ENCODE data around the gene LCMT1. TPM values are rescaled to one million over a fixed set of nuclear protein-coding genes. Genes with fewer than 3 reads are reported as not detected.

The LCMT1 gene
- 35.9 to 40.1 TPM (median 38.4 TPM) in 5 replicates for total RNA-seq (2022; extraction: Qiagen RNA extraction)

DNA sequence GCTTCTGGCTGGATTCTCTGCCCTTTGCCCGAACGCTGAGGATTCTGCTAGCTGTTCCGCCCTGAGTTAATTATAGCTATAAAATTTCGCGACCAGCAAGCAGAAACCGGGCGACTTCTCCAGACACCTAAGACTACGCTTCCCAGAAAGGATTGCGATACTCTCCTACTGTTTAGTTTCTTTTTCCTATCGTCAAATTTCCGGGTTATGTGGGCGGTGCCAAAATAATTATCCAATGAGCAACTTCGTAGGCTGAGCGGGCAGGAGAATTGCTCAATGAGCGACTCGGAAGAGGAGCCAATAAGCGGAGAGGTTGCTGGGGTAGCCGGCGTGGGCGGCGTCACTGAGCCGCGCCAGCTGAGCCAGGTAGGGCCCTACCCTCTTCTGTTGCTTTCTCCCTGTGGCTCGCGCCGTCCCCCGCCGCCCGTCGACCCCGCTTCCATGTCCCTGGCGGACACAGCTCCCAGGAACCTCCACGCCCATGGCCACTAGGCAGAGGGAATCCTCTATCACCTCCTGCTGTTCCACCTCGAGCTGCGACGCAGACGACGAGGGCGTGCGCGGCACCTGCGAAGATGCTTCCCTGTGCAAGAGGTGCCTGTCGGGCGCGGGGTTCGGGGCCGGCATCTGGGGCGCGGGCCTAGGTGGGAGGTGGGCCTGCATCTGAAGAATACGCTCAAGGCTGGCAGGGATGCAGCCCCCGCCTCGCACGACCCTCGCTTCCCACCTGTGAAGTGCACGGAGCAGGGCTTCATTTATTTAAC lies at the start of gene LCMT1:
Gene LCMT1 (plus strand): TSS at position 340 of the 764 bp plus-strand sequence. CDS start 142 bp downstream, at position 482.

Other genes starting within 250 kb of the LCMT1 start
- 60.6 to 65.6 TPM (median 61.4 TPM) in 5 replicates for gene ARHGAP17, start 96.4 kb upstream of the LCMT1 start, total RNA-seq (2022; extraction: Qiagen RNA extraction)
- 0.08 TPM in 1 of 5 replicates, not detected in the others for gene AQP8, start 105.2 kb downstream of the LCMT1 start, total RNA-seq (2022; extraction: Qiagen RNA extraction)
- 1.9 to 2.2 TPM (median 2.1 TPM) in 5 replicates for gene ZKSCAN2, start 146.1 kb downstream of the LCMT1 start, total RNA-seq (2022; extraction: Qiagen RNA extraction)

Data from A549 treated with CORT108297 at 1 μM for 4 hours (cell line).